Activated CD4-positive, CD25-positive, alpha-beta regulatory T cell treated with anti-CD3 and anti-CD28 coated beads, Interleukin-2, amount 50 U/mL, for 16 hours (primary cell): ENCODE measurements around the gene SMIM33.
"Not testable (repeated sequence)": the region's sequence is repeated elsewhere in the genome, so short reads cannot be mapped to it uniquely, and the experiment has no call there.

Experiments used
- DNase-seq: peaks from one replicate; pipeline ENCODE4 v3.0.0-alpha.2; 2020; ENCODE audit warnings: low read depth, low spot score

SMIM33 gene

GRCh38 chr5:139482050-139482889 lies 11.5 kb downstream of the SMIM33 start, which contains the start of gene STING1:
TSS of gene STING1 (minus strand) at chr5:139482758. CDS start at chr5:139481704, 1,054 bp downstream.
- no peak for DNase-seq

GRCh38 chr5:139482890-139483208 lies 12.0 kb downstream of the SMIM33 start:
- not testable (repeated sequence) for DNase-seq

GRCh38 chr5:139486201-139486600 lies 15.4 kb downstream of the SMIM33 start:
- DNase-seq, result no peak

- no peak for DNase-seq
Observed at GRCh38 chr5:139488260-139488659, 17.5 kb downstream of the SMIM33 start.

GRCh38 chr5:139492700-139493192 lies 21.9 kb downstream of the SMIM33 start:
- no peak for DNase-seq

GRCh38 chr5:139494256-139494655 lies 23.5 kb downstream of the SMIM33 start:
- DNase-seq, result no peak

GRCh38 chr5:139494832-139495231 lies 24.0 kb downstream of the SMIM33 start:
- no peak for DNase-seq

- DNase-seq, result no peak
Observed at GRCh38 chr5:139495638-139496435, 25.0 kb downstream of the SMIM33 start.

GRCh38 chr5:139501381-139501780 lies 30.6 kb downstream of the SMIM33 start:
- DNase-seq, result no peak

GRCh38 chr5:139503036-139503817 lies 32.4 kb downstream of the SMIM33 start:
- not testable (repeated sequence) for DNase-seq

- DNase-seq, result not testable (repeated sequence)
Observed at GRCh38 chr5:139503879-139504278, 33.1 kb downstream of the SMIM33 start.

- not testable (repeated sequence) for DNase-seq
Observed at GRCh38 chr5:139504722-139505121, 33.9 kb downstream of the SMIM33 start.

GRCh38 chr5:139512786-139513390 lies 42.1 kb downstream of the SMIM33 start:
- DNase-seq, result no peak

- DNase-seq, result peak; percentile 65
Observed at GRCh38 chr5:139513434-139513833, 42.6 kb downstream of the SMIM33 start.

- DNase-seq, result no peak
Observed at GRCh38 chr5:139513852-139514485, 43.2 kb downstream of the SMIM33 start.

- no peak for DNase-seq
Observed at GRCh38 chr5:139514486-139514856, 43.7 kb downstream of the SMIM33 start.

- peak; percentile 78 for DNase-seq
Observed at GRCh38 chr5:139517683-139518564, 47.1 kb downstream of the SMIM33 start.
